Measurements from ENCODE around the gene SYT15. TPM values are rescaled to one million over a fixed set of nuclear protein-coding genes. Genes with fewer than 3 reads are reported as not detected.

The SYT15 gene
- polyA plus RNA-seq, 3 donors = 0.23 to 0.31 TPM; not detected in 1

DNA sequence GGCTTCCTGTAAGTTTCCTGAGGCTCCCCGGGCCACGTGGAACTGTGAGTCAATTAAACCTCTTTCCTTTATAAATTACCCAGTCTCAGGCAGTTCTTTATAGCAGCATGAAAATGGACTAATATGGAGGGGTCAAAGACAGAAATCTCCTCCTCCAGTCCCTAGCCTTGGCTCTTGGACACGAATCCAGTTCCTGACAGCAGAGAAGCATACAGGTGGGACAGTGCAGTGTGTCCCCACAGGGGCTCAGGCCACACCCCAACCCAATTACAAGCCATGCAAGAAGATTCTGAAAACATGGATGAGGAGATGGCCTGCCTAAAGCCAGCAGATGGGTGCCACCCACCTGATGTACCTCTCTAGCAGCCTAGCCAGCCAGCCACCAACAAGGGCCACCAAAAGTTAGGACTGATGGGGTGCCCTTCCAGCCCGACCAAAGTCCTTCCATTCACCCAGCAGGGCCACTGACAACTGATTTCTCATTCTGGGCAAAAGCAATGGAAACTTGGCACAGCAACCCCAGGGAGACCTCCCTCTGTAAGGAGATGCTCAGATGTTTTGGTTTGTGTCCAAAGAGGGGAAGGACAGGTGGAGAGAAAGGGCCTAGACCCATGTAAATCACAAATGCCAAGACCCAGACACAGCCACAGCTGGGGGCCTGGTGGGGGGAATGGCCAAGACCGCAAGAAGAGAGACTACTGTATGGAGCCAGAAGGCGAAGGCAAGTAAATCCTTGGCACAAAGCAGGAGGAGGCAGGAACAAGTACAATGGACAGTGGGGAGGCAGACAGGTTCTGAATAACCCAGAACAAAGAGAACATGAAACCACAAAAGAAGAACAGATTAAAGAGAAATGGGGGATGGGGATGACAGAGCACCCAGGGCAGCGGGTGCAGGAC lies 36.1 kb upstream of the SYT15 start:
- H3K79me2 ChIP-seq (ENCODE audit: insufficient read depth, low read length) = no peaks in the 10 kb centered on the region
- no peak overlapping the region for H3K27ac ChIP-seq (ENCODE audit: low read depth in 1 of 2, low read length in 2 of 2)
- WGBS (ENCODE audit: insufficient coverage) = 96% methylated on average over 5 of the region's 7 CpGs
- H3K4me3 Mint-ChIP-seq = no peak overlapping the region
- peaks cover 10 to 43% of the 10 kb centered on the region in 2 donors for H3K27me3 ChIP-seq (ENCODE audit: control insufficient read depth in 2 of 2, insufficient read depth in 2 of 2, low read length in 2 of 2)
- H2AFZ ChIP-seq (ENCODE audit: insufficient read depth, low read depth, low read length, poor library complexity, severe bottlenecking) = no peak overlapping the region
- no peaks in the 10 kb centered on the region for H3K36me3 Mint-ChIP-seq
- no peak overlapping the region for H3K4me2 ChIP-seq (replicated peaks; ENCODE audit: extremely low read depth, low read length, poor library complexity, severe bottlenecking)
- no peak overlapping the region for H3K4me3 ChIP-seq (replicated peaks in 1 of 3; ENCODE audit: low read depth in 2 of 3, low read length in 3 of 3)
- no peaks in the 10 kb centered on the region for H4K20me1 ChIP-seq (ENCODE audit: insufficient read depth, low read length)
- H3K4me1 ChIP-seq (ENCODE audit: control insufficient read depth in 1 of 2, insufficient read depth in 2 of 2, low read length in 2 of 2) = peaks cover 0 to 2% of the 10 kb centered on the region in 2 donors
- no peak overlapping the region for H3K9ac ChIP-seq (ENCODE audit: insufficient read depth, low read length, poor library complexity, severe bottlenecking)
- H3K9me3 ChIP-seq (replicated peaks in 1 of 2; ENCODE audit: control insufficient read depth in 1 of 2, insufficient read depth in 1 of 2, low read length in 2 of 2) = peaks cover 0 to 3% of the 10 kb centered on the region in 2 donors
- intact Hi-C loops (cut with micrococcal nuclease) = no loop called here
- no peak overlapping the region for H3K27ac Mint-ChIP-seq
- DNase-seq = no peak
- TF ChIP-seq, protein P1, sequence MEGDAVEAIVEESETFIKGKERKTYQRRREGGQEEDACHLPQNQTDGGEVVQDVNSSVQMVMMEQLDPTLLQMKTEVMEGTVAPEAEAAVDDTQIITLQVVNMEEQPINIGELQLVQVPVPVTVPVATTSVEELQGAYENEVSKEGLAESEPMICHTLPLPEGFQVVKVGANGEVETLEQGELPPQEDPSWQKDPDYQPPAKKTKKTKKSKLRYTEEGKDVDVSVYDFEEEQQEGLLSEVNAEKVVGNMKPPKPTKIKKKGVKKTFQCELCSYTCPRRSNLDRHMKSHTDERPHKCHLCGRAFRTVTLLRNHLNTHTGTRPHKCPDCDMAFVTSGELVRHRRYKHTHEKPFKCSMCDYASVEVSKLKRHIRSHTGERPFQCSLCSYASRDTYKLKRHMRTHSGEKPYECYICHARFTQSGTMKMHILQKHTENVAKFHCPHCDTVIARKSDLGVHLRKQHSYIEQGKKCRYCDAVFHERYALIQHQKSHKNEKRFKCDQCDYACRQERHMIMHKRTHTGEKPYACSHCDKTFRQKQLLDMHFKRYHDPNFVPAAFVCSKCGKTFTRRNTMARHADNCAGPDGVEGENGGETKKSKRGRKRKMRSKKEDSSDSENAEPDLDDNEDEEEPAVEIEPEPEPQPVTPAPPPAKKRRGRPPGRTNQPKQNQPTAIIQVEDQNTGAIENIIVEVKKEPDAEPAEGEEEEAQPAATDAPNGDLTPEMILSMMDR (IDR thresholded peaks at IDR 0.05) = no peak
- peaks cover 10% of the 10 kb centered on the region for H3K4me1 Mint-ChIP-seq
- H3K27me3 Mint-ChIP-seq (ENCODE audit: low read depth in 3 of 3) = peaks cover 17 to 47% (median 39%) of the 10 kb centered on the region in 3 donors
- H3K36me3 ChIP-seq (replicated peaks in 1 of 2; ENCODE audit: control insufficient read depth in 1 of 2, insufficient read depth in 2 of 2, low read length in 2 of 2) = no peaks in the 10 kb centered on the region
- peaks cover 0 to 14% (median 2%) of the 10 kb centered on the region in 7 donors for H3K9me3 Mint-ChIP-seq

DNA sequence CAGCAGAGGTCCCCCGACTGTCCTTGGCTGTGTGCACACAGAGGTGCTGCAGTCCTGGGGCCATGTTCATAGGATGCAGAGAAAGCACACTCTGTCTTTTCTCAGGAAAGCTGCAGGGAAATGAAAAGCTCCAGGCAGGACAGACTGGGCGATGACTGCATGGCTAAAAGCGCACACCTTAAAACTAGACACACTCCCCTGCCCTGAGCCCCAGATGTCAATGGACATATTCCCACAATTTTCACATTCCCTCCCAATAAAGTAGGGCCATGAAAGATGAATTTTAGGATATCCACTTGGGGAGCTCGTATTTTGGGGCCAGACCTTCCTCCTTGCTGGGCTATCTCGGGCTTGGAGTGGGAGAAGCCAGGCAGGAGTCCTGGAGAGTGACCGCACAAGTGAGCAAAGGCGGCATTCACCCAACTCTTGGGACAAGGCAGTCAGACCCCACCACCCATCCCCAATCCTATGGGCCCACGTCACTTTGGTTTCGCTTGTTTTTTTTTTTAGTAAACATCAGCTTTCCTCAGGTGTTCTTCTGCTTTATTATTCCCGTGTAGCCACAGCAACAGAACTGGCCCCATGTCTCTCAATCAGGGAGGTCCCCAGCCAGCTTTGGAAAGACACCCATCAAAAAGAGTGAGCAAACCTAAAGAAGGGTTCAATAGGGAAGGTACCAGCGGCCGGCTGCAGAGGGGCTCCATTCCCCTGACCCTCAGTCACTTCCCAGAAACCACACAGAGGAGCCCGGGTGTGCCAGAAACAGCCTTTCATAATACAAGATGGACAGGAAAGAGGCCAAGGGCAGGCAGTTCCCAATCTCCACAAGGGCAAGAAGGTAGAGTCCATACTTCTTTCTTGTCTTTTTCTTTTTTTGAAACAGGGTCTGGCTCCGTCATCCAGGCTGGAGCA lies 35.2 kb upstream of the SYT15 start:
- no peak overlapping the region for H3K4me2 ChIP-seq (replicated peaks; ENCODE audit: extremely low read depth, low read length, poor library complexity, severe bottlenecking)
- H3K27ac Mint-ChIP-seq = no peak overlapping the region
- peaks cover 15 to 41% (median 37%) of the 10 kb centered on the region in 3 donors for H3K27me3 Mint-ChIP-seq (ENCODE audit: low read depth in 3 of 3)
- WGBS (ENCODE audit: insufficient coverage) = 86% methylated on average over 10 of the region's 14 CpGs
- no peaks in the 10 kb centered on the region for H3K79me2 ChIP-seq (ENCODE audit: insufficient read depth, low read length)
- intact Hi-C loops (cut with micrococcal nuclease) = no loop called here
- no peak overlapping the region for H3K27ac ChIP-seq (ENCODE audit: low read depth in 1 of 2, low read length in 2 of 2)
- no peak overlapping the region for H3K4me3 ChIP-seq (replicated peaks in 1 of 3; ENCODE audit: low read depth in 2 of 3, low read length in 3 of 3)
- H3K4me1 ChIP-seq (ENCODE audit: control insufficient read depth in 1 of 2, insufficient read depth in 2 of 2, low read length in 2 of 2) = peaks cover 0 to 2% of the 10 kb centered on the region in 2 donors
- H3K9me3 ChIP-seq (replicated peaks in 1 of 2; ENCODE audit: control insufficient read depth in 1 of 2, insufficient read depth in 1 of 2, low read length in 2 of 2) = peaks cover 0 to 3% of the 10 kb centered on the region in 2 donors
- TF ChIP-seq, protein P1 (IDR thresholded peaks at IDR 0.05) = no peak
- no peaks in the 10 kb centered on the region for H4K20me1 ChIP-seq (ENCODE audit: insufficient read depth, low read length)
- DNase-seq = no peak
- H3K9me3 Mint-ChIP-seq = peaks cover 0 to 14% (median 2%) of the 10 kb centered on the region in 7 donors
- H3K36me3 ChIP-seq (replicated peaks in 1 of 2; ENCODE audit: control insufficient read depth in 1 of 2, insufficient read depth in 2 of 2, low read length in 2 of 2) = no peaks in the 10 kb centered on the region
- H3K27me3 ChIP-seq (ENCODE audit: control insufficient read depth in 2 of 2, insufficient read depth in 2 of 2, low read length in 2 of 2) = peaks cover 9 to 35% of the 10 kb centered on the region in 2 donors
- H3K4me3 Mint-ChIP-seq = no peak overlapping the region
- no peak overlapping the region for H2AFZ ChIP-seq (ENCODE audit: insufficient read depth, low read depth, low read length, poor library complexity, severe bottlenecking)
- H3K4me1 Mint-ChIP-seq = peaks cover 10% of the 10 kb centered on the region
- H3K36me3 Mint-ChIP-seq = no peaks in the 10 kb centered on the region
- no peak overlapping the region for H3K9ac ChIP-seq (ENCODE audit: insufficient read depth, low read length, poor library complexity, severe bottlenecking)
